ENCODE data around the gene NFKB2. TPM values are rescaled to one million over a fixed set of nuclear protein-coding genes. Genes with fewer than 3 reads are reported as not detected.
A peak's percentile ranks its signal among the peaks of the same experiment; 100 is the strongest.

Gene NFKB2
- total RNA-seq, 4 donors from 2014 or later: 12.3 to 26.0 (median 15.3) TPM

DNA sequence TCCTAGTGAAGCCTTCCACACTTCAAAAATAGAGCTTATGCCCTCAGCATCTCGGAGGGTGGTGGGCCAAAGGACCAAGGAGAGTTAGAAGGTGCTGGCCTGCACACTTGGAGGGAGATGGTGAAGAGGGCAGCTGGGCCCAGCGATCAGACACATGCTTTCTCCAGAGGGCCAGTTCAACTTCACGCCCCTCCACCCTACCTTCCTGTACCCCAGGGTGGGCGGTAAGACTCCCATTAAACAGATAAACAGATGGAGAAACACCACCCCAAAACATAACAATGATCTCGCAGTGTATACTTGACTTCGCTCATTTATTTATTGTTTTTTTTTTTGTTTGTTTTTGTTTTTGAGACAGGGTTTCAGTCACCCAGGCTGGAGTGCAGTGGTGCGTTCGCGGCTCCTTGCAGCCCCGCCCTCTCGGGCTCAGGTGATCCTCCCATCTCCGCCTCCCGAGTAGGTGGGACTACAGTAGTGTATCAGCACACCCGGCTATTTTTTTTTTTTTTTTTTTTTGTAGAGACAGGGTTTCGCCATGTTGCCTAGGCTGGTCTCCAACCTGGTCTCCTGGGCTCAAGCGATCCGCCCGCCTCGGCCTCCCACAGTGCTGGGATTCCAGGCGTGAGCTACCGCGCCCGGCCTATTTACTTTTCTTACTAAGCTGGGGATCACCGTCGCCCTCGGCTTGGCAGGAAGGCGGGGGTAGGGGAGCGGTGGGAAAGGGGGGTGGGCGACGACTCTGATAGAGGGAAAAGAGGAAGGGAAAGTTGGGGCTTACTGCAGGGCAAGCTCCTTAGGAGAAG is 54.0 kb downstream of the NFKB2 start:
- peak overlapping the region; percentile 81 to 89 (median 84) for H3K27ac ChIP-seq
- intact Hi-C loops (cut with DNase I): no loop called here

DNA sequence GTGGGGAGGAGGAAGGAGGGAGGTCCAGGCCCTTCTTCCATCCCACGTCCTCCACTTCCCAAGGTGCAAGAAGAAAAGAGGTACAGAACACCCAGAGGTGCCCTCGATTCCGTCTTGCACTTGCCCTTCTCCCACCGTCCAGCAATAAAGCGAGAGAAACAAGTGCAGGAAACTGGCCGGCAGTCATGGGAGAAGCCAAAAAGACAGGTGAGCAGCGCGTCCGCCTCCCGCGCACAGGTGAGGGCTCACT is 54.5 kb downstream of the NFKB2 start:
- DNase-seq: no peak
- 0% methylated on average over 7 to 11 of the region's 11 CpGs for WGBS, 2 donors
- no peak for TF ChIP-seq POLR2A (IDR thresholded peaks at IDR 0.05)
- TF ChIP-seq, protein P1, sequence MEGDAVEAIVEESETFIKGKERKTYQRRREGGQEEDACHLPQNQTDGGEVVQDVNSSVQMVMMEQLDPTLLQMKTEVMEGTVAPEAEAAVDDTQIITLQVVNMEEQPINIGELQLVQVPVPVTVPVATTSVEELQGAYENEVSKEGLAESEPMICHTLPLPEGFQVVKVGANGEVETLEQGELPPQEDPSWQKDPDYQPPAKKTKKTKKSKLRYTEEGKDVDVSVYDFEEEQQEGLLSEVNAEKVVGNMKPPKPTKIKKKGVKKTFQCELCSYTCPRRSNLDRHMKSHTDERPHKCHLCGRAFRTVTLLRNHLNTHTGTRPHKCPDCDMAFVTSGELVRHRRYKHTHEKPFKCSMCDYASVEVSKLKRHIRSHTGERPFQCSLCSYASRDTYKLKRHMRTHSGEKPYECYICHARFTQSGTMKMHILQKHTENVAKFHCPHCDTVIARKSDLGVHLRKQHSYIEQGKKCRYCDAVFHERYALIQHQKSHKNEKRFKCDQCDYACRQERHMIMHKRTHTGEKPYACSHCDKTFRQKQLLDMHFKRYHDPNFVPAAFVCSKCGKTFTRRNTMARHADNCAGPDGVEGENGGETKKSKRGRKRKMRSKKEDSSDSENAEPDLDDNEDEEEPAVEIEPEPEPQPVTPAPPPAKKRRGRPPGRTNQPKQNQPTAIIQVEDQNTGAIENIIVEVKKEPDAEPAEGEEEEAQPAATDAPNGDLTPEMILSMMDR (IDR thresholded peaks at IDR 0.05): peak in 1 of 6 experiments; percentile 12
- Histone ChIP-seq H3K27me3 (no peaks in the 10 kb centered on the region), H3K4me1 (peaks cover 34% of the 10 kb centered on the region in 2 donors), H3K4me3 (replicated peaks in 1 of 3) (peak overlapping the region; percentile 63 to 93 (median 73)), H3K27ac (peak overlapping the region; percentile 81 to 89 (median 84)), H3K36me3 (no peaks in the 10 kb centered on the region), H3K9me3 (no peaks in the 10 kb centered on the region)
- intact Hi-C loops (cut with DNase I): no loop called here

More for the DNA sequence above, 54.0 kb downstream of the NFKB2 start:
- peak overlapping the region; percentile 63 to 93 (median 73) for H3K4me3 ChIP-seq (replicated peaks in 1 of 3)
- H3K9me3 ChIP-seq: no peaks in the 10 kb centered on the region
- TF ChIP-seq, protein P1 (IDR thresholded peaks at IDR 0.05): no peak
- no peak for TF ChIP-seq POLR2A (IDR thresholded peaks at IDR 0.05)
- WGBS, 2 donors: 9% methylated on average over 30 of the region's 30 CpGs
- H3K27me3 ChIP-seq: no peaks in the 10 kb centered on the region
- DNase-seq: peak; percentile 94 to 95
- H3K4me1 ChIP-seq: peaks cover 28 to 30% of the 10 kb centered on the region in 2 donors
- H3K36me3 ChIP-seq: no peaks in the 10 kb centered on the region

DNA sequence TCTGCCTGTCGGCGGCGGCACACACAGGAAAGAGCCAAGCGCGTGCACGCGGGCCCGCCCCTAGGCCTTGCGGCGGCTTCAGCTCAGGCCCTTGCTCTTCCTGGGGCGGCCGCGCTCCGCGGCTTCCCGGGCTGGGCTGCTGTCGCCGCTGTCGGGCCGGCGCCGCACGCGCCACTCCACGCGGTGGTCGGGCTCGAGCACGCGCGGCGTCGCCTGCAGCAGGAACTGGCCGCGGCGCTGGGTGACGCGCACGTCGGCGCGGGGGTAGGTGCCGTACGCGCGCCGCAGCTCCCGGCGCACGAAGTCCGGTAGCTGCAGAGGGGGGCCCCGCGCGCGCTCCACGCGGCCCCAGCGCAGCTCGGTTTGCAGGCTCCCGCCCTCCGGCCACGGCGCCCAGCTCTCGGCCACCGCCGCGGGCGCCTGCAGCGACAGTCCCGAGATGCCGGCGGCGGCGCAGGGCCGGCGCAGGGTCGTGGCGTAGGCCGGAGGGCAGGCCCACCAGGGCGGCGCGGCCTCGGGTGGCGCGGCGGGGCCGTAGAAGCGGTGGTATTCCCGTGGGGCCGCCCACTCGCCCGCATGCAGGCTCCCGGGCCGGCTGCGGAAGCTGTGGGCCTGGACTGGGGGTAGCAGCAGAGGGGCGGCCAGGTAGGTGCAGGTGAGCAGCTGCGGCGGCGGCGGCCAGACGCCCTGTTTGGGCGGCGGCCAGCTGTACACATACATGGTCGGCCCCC is 55.0 kb downstream of the NFKB2 start:
- peak; percentile 8 to 89 for TF ChIP-seq POLR2A (IDR thresholded peaks at IDR 0.05)
- TF ChIP-seq, protein P1 (IDR thresholded peaks at IDR 0.05): no peak
- intact Hi-C loops (cut with DNase I): no loop called here
- DNase-seq: peak; percentile 92 to 93
- H3K9me3 ChIP-seq: no peaks in the 10 kb centered on the region
- H3K4me1 ChIP-seq: peaks cover 38 to 39% of the 10 kb centered on the region in 2 donors
- peak overlapping the region; percentile 63 to 93 (median 73) for H3K4me3 ChIP-seq (replicated peaks in 1 of 3)
- no peaks in the 10 kb centered on the region for H3K27me3 ChIP-seq
- 1 to 2% methylated on average over 8 to 18 of the region's 104 CpGs for WGBS, 2 donors
- peak overlapping the region; percentile 81 to 89 (median 84) for H3K27ac ChIP-seq
- H3K36me3 ChIP-seq: no peaks in the 10 kb centered on the region

DNA sequence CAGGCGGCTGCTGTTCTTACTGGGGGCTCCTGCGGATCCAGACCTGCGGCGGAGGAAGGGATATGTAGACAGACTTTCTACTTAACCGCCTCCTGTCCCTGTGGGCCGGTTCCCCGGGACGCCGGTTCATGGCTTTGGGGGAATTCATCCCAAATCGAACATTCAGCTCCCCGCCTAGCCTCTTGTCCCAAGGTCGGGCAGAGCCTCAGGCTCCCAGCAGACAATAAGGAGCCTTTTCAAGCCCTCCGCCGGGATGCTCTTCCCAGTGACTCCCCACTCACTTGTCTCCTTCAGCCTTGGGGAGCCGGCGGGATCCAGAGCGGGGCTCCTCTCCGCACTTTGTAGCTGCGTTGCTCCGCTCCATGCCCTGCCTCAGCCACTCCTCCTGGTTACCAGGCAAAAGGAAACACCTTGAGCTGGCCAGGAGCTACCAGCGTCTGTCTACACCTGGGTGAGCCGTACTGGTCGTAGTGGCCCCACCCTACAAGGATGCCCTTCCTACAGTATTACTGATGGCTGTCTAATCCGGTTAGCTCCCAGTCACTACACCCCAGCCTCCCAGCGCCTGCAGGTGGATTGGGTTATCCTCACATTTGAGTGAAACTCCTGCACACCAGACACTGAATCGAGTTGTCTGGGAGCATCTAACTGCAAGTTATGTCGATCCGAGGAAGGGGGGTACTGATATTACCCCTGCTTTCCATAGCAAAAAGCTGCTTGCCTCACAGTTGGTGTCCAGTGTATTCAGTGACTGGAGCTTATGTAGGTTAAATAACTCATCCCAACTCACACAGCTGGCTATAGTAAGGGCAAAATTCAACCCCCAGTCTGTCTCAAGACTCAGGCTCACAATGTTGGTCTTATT is 55.8 kb downstream of the NFKB2 start, which contains the start of gene C10orf95:
Gene C10orf95 (minus strand): TSS at position 439 of the 865 bp plus-strand sequence. CDS start 450 bp downstream, outside the sequence.
- intact Hi-C loops (cut with DNase I): no loop called here
- WGBS, 2 donors: 19 to 24% methylated on average over 20 to 28 of the region's 28 CpGs

More for the DNA sequence above, 55.8 kb downstream of the NFKB2 start, which contains the start of gene C10orf95:
- H3K27me3 ChIP-seq: no peaks in the 10 kb centered on the region
- peak in 1 of 2 donors; percentile 41 for TF ChIP-seq POLR2A (IDR thresholded peaks at IDR 0.05)
- TF ChIP-seq, protein P1 (IDR thresholded peaks at IDR 0.05): no peak
- H3K4me3 ChIP-seq (replicated peaks in 1 of 3): peak within 1 kb of the TSS; percentile 63 to 73 (median 68)
- no peaks in the 10 kb centered on the region for H3K36me3 ChIP-seq
- H3K4me1 ChIP-seq: peaks cover 40 to 45% of the 10 kb centered on the region in 2 donors
- H3K27ac ChIP-seq: peak within 1 kb of the TSS; percentile 68 to 81 (median 71)
- H3K9me3 ChIP-seq: no peaks in the 10 kb centered on the region
- DNase-seq: peak; percentile 52 to 60

MicroRNAs within 50 kb of the gene (microRNA counts, 767-probe panel; counts per million panel counts)
- microRNA hsa-miR-146b-3p: 0 counts per million in 2 donors
- microRNA hsa-miR-146b-5p: 2,634 to 5,199 counts per million in 2 donors

Small RNA genes lying within 50 kb of the gene (microRNA-seq; reads per million reads assigned to microRNA genes)
- 976 reads per million, percentile 81 among the genes with 10 or more reads in this experiment for gene MIR146B

Small RNA genes lying within 50 kb of the gene (small RNA-seq; reads per million reads assigned to genes)
- gene MIR146B: 389 reads per million, percentile 98 among the genes with 10 or more reads in this experiment

Other genes with a start within 250 kb of the NFKB2 start
- 10 to 100 TPM; 52.7 to 80.8 (median 65.1) TPM for gene NOLC1, start 243.3 kb upstream of the NFKB2 start, total RNA-seq
- not detected for gene ELOVL3, start 169.4 kb upstream of the NFKB2 start, total RNA-seq
- gene PITX3, start 154.2 kb upstream of the NFKB2 start, total RNA-seq: under 1 TPM in 1 of 4 donors, not detected in 3; 0.45 TPM
- 10 to 100 TPM; 34.0 to 68.3 (median 53.5) TPM for gene GBF1, start 150.2 kb upstream of the NFKB2 start, total RNA-seq
- gene PSD, start 23.1 kb downstream of the NFKB2 start, total RNA-seq: 1 to 10 TPM in 1 of 4 donors, under 1 TPM in 3; 0.24 to 1.1 (median 0.49) TPM
- gene FBXL15, start 25.1 kb downstream of the NFKB2 start, total RNA-seq: 10 to 100 TPM; 13.4 to 34.0 (median 27.2) TPM
- gene CUEDC2, start 36.9 kb downstream of the NFKB2 start, total RNA-seq: 10 to 100 TPM; 56.2 to 73.9 (median 62.0) TPM
- 1 to 10 TPM; 1.1 to 2.9 (median 1.8) TPM for gene C10orf95, start 55.8 kb downstream of the NFKB2 start, total RNA-seq
- 100 to 1,000 TPM in 3 of 4 donors, 10 to 100 TPM in 1; 94.1 to 111 (median 103) TPM for gene ACTR1A, start 107.0 kb downstream of the NFKB2 start, total RNA-seq
- 1 to 10 TPM; 2.3 to 5.4 (median 4.4) TPM for gene SUFU, start 108.3 kb downstream of the NFKB2 start, total RNA-seq
- gene TRIM8, start 248.8 kb downstream of the NFKB2 start, total RNA-seq: 100 to 1,000 TPM; 138 to 187 (median 162) TPM

Data from thyroid gland (tissue), 4 donors.